ENCODE results near the gene IL4R.

The IL4R gene

DNA sequence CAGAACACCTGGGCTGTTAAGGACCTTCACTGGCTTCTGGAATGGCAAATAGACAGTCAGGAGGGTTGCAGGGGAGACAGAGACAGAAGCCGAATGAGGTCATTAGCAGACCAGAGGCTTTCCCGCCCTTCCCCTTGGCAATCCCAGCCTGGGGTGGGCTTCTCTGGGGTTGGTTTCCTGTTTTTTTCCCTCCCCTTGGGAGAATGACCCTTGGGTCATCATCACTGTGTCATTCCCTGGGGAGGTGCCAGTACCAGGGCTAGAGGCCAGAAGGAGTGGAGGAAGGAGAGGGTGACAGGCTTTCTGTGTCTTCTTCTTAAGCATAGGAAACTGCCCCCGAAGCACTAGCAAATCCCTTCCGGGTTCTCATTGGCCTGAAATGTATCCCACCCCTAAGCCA, 45.3 kb downstream of the IL4R start:
- DNase-seq (ENCODE audit: low spot score): no peak

DNA sequence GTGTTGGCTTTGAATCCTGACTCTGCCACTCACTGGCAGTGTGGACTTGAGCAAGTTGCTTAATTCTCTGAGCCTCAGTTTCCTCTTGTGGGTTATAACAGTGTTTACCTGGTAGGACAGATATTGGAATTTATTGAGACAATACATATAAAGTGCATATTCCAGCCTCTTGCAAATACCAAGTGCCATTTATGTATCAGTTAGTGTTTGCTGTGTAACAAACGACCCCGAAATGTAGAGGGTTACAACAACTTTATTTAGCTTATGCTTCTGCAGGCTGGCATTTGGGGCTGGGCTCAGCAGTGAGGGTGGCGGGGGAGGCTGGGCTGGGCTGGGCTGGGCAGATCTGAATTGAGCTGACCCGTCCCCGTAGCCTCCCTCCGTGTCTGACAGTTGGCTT, 45.8 kb downstream of the IL4R start:
- no peak for DNase-seq (ENCODE audit: low spot score)

DNA sequence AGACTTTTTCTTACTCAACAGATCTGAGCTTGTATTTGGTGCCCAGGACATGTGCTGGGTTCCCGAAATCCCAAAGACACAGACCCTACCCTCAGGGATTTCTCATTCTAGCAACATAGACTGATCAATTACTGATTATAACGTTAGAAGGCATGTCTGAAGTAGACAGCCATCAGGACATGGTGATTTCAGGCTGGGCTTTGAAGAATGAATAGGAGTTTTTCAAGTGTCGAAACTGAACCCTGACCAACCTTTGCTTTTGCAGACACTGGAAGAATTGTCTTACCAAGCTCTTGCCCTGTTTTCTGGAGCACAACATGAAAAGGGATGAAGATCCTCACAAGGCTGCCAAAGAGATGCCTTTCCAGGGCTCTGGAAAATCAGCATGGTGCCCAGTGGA, 48.2 kb downstream of the IL4R start:
- DNase-seq (ENCODE audit: low spot score): no peak

- DNase-seq (ENCODE audit: low spot score): no peak
Measured at GRCh38 chr16:27362570-27363245, 48.9 kb downstream of the IL4R start.

GRCh38 chr16:27363246-27363632, 49.5 kb downstream of the IL4R start:
- no peak for DNase-seq (ENCODE audit: low spot score)

- no peak for DNase-seq (ENCODE audit: low spot score)
Measured at GRCh38 chr16:27363797-27364196, 50.0 kb downstream of the IL4R start.

DNA sequence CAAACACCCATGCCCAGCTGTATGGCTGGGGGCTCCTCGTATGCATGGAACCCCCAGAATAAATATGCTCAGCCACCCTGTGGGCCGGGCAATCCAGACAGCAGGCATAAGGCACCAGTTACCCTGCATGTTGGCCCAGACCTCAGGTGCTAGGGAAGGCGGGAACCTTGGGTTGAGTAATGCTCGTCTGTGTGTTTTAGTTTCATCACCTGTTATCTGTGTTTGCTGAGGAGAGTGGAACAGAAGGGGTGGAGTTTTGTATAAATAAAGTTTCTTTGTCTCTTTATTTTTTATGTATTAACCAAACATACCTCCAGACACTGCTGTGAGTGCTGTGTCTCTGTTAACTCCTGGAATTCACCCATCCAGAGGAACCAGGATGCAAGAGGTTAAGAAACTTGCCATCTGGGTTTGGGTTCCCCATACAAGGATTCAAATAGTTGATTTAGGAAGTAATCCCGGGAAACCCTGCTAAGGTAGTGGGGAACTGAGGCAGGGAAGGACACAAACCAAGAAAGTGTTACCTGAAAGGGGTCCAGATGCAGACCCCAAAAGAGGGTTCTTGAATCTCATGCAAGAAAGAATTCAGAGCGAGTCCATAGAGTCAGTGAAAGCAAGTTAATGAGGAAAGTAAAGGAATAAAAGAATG, 50.8 kb downstream of the IL4R start:
- DNase-seq (ENCODE audit: low spot score): peak; percentile 67

- no peak for DNase-seq (ENCODE audit: low spot score)
Measured at GRCh38 chr16:27365142-27366089, 51.6 kb downstream of the IL4R start.

DNA sequence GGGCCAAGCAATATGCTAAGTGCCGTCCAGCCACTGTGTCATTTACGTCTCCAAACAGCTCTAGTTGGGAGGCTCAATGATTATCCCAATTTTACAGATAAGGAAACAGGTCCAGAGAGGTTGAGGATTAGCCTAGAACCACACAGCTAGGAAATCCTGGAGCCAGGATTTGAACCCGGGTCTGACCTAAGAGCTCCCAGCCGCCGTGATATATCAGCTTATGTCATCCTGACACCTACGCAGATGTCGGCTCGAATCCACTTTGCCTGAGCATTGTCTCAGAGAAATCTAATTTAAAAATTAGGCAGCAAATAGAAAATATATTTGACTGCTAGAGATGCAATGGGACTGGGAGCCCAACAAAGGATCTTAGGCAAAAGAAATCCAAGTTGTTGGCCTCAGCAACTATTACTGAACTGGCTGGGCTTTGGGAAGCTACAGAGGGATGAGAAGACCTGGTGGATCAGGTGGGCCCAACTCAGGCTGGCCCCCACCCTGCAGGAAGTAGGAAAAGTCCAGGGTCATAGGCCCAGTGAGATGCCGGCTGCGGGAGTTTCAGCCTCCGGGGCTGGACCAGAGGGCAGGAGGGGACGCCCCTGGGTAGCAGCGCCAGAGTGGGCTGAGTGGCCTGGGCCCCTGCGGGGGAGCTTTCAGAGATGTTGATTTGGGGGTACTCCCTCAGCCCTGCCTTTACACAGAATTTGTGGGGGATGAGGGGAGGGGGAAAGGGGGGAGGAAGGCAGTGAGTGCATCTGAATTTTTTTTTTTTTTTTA, 53.1 kb downstream of the IL4R start:
- DNase-seq (ENCODE audit: low spot score): no peak

- peak; percentile 85 for DNase-seq (ENCODE audit: low spot score)
Measured at GRCh38 chr16:27367461-27368357, 53.9 kb downstream of the IL4R start.

- DNase-seq (ENCODE audit: low spot score): no peak
Measured at GRCh38 chr16:27368358-27368722, 54.6 kb downstream of the IL4R start.

DNA sequence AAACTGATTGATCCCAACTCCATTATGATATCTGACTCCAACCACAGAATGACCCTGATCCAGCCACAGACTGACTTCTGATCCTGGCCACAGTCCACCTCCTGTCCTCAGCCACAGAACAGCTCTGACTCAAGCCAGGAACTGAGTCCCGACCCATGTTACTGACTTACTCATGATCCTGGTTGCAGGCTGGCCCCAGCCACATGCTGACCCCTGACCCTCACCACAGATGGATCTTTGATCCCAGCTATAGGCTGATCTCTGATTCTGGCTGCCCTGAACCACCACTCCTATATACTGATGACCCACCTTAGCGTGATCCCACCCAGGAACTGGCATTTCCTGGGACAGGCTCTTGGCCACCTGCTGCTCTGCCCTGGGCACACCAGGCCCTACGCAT, 56.0 kb downstream of the IL4R start:
- no peak for DNase-seq (ENCODE audit: low spot score)

DNA sequence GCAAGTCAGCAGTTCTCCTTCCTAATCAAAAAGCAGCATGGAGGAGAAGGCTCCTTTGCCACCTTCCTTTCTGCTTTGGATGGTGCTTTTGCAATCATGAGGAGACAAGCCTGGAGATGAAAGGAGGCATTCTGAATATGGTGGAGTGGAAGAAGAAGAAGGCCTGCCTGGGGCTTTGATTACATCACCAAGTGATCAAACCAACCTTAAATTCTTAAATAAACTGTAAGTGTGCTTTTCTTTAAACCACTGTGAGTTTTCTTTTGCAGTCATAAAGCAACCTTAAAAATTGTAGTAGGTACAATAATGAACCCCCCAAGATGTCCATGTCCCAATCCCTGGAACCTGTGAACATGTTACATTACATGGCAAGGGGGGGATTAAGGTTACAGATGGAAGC, 56.5 kb downstream of the IL4R start:
- no peak for DNase-seq (ENCODE audit: low spot score)

- no peak for DNase-seq (ENCODE audit: low spot score)
Measured at GRCh38 chr16:27373312-27373711, 59.5 kb downstream of the IL4R start.

- DNase-seq (ENCODE audit: low spot score): no peak
Measured at GRCh38 chr16:27374221-27374803, 60.5 kb downstream of the IL4R start.

GRCh38 chr16:27374804-27375425, 61.1 kb downstream of the IL4R start:
- DNase-seq (ENCODE audit: low spot score): peak; percentile 79

DNA sequence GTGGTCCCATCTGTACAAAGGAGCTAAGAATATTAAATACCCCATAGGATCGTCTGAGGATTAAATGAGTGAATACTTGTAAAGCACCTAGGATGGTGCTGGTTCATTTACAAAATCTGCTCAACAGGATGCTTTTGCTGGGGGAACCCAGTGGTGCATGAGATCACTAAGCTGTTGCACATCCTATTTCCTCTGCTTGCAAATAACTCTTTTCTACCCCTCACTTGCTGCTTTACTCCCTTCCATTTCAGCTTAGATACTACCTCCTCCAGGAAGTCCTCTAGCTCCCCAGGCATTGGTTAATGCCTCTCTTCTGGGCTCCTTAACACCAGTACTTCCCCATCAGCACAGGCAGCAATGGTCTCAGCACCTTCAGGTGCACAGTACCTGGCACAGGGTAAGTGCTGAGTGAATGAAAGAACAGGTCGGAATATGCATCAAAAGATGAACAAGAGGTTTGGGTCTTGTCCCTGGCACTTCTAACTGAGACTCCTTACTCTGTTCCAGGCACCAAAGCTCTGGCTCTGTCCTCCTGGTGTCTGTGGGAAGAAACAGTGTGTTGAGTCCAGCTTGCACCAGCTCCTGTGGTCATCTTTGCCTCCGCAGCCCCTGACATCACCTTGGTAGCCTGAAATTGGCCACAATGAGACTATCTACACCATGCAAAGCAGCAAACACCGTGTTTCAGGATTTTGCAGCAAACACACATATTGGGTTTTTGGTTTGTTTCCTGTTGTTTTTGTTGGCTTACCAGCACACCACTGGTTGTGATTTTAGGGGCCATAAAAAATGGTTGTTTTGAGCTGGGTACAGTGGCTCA, 64.1 kb downstream of the IL4R start:
- DNase-seq (ENCODE audit: low spot score): no peak

DNA sequence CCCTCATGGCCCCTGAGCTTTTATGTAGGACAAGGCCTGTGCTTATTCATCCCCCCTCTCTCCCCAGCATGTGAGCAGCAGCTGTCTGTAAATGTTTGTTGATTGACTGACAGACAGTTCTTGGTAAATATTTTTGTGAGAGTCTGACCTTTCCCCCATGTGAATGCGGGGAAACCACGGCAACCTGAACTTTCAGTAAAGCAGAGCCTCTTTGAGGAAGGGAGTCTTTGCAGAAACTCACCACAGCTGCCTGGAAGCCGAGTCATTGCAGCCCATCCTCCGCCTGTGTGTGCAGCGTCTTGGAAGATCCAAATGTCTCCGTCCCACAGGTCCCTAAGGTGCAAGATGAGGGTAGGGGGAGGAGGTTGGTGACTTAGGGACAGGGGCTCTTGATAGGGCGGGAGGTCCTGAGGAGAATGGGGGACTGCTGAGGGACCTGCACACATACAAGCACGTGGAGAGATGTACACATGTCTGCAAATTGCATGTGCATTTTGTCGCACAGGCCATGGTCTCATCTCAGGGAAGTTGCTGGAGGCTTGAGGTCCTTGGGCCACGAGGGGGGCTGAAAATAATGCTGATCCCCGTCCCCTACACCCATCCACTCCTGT, 65.2 kb downstream of the IL4R start:
- DNase-seq (ENCODE audit: low spot score): no peak

GRCh38 chr16:27379919-27380318, 66.1 kb downstream of the IL4R start:
- DNase-seq (ENCODE audit: low spot score): no peak
